Stimulated activated CD8-positive, alpha-beta memory T cell treated with anti-CD3 and anti-CD28 coated beads, Interleukin-12 subunit alpha, Interleukin-12 subunit beta, amount 100 ng/mL, for 24 hours (primary cell): ENCODE results near the gene SCAMP4.

Source experiments
- DNase-seq: peaks from one replicate; pipeline ENCODE4 v3.0.0-alpha.2; 2020; ENCODE audit errors: extremely low read depth

The SCAMP4 gene

DNA sequence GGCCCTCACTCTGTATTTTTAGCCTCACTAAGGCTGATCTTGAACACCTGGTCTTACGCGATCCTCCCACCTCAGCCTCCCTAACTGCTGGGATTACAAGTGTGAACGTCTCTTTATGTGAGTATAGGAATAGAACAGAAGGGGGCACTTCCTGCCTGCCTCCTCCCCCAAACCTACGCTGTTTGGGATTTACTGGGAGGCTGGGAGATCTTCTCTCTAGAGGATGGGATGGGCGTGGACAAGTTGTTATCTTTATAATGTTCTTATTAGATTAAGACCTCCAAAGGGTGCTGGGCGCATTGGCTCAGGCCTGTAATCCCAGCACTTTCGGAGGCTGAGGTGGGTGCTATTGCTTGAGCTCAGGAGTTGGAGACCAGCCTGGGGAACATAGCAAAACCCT, 32.9 kb downstream of the SCAMP4 start:
- no peak for DNase-seq

DNA sequence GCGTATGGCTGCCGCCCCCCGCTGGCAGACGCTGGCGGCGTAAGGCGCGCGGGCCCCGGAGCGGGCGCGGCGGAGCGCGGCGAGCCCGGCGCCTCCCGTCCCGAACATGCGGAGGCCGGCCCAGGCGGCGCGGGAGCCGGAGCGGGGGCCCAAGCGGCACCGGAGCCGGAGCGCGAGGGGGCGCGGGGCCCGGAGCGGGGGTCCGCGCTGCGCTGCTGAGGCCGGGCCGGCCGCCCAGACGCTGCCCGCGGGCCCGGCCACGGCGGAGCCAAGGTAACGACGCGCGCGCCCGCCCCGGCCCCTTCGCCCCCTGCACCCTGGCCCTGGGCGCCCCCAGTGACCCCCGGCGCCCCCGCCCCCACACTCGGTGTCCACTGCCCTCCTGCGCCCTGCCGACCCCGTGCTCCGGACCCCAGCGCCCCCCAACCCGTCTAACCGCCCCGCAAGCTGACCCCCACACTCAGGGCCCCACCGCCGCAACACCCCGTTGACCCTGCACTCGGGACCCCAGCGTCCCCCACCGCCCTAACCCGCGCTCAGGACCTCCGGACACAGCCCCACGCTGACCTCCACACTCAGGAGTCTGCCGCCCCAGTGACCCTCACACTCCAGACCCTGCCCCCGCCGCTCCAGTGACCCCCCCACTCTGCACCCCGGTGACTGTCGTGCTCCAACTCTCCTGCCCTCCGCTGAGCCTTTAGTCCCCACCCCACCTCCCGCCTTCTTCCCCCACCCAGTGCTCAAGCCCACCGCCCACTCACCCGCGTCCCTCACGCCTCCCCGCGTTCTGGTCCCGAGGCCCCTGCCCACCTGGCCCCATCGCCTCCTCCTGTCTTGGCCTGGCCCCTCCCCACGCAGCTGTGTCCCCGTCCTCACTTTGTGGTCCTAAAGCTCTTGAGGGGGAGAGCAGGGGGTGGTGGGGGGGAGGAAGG, 36.2 kb downstream of the SCAMP4 start, which contains the start of gene CSNK1G2:
CSNK1G2 (plus strand) TSS at position 27 of the 932 bp plus-strand sequence. CDS start 28,601 bp downstream, outside the sequence.
- DNase-seq = no peak

DNA sequence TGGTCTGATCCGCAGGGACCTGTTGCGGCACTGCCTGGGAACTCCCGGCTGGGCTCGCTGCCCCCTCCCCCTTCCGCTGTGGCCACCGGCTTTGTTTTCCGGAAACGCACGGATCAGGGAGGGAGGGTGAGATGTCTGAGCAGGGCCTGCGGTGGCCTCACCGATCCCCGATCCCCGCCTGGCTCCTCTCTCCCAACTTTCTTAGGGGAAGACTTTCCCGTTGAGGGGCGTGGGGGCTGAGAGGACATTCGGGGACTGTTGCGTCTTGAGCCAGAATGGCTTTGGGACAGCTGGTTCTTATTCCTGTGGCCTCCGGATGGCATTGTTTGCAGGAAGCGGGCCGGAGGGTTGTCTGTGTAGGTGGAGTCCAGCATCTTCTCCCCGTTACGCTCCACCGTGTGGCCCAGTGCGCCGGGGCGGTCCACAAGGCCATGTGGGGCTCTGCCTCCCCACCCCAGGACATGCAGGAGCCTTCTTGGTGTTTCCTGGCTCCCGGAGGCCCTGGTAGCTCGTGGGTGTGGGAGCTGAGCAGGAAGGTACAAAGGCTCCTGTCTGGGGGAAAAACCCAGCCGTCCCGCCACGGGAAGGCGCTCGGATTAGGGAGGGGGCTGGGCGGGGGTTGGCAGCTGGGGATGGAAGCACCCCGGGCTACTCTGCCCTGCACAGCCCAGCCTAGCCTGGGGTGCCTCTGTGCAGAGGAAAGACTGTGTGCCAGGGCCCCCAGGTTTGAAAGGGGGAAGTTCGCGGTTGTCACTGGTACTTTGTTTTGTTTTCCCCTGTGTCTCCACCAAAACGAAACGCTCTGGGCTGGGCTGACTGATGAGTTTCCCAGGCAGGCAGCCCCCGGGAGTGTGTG, 37.1 kb downstream of the SCAMP4 start:
- DNase-seq = peak; percentile 48

DNA sequence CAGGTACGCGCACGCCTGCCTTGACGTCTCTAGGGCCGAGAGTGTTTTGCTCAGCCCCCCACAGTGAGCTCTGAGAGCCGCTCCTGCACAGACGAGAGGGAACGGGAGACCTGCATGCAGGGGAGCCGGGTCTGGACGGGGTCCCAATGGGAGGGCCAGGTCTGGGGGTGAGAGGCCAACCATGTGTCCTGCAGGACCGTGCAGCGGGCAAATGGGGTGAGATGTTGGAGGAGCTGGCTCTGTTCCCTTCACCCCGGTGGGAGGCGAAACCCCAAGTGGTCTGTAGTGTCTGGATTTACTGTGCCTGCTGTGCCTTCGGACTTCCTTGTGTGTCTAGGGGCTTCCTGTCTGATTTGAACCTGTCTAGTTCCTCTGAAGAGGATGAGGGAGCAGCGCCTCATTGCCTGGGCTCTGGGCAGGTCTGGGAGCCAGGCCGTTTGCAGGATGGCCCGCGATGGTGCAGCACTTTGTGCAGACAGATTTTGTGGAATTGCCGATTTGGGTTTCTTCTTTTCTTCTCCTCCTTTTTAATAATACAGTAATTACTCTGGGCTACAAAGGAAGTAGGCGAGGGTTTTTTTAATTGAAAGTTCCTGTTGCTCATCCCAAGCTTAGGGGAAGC, 37.8 kb downstream of the SCAMP4 start:
- DNase-seq = no peak

DNA sequence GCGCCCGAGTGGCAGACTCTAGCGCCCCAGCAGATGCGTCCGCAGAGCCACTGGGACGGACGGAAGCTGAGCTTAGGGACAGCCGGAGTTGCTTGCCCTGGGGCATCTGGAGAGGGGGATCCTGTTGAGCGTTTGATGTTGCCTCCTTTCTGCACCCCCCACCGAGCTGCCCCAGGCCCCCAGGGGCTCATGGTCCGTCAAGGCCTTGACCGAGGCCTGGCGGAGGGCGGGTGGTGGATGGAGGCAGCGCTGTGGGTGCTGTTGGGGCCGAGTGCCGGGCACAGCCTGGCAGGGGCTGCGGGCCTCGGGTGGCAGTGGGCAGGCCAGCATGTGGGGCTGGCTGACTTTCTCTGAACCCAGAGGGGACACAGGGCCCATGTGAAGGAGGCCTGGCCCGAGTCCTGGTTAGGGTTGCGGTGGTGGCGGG, 38.5 kb downstream of the SCAMP4 start:
- no peak for DNase-seq

DNA sequence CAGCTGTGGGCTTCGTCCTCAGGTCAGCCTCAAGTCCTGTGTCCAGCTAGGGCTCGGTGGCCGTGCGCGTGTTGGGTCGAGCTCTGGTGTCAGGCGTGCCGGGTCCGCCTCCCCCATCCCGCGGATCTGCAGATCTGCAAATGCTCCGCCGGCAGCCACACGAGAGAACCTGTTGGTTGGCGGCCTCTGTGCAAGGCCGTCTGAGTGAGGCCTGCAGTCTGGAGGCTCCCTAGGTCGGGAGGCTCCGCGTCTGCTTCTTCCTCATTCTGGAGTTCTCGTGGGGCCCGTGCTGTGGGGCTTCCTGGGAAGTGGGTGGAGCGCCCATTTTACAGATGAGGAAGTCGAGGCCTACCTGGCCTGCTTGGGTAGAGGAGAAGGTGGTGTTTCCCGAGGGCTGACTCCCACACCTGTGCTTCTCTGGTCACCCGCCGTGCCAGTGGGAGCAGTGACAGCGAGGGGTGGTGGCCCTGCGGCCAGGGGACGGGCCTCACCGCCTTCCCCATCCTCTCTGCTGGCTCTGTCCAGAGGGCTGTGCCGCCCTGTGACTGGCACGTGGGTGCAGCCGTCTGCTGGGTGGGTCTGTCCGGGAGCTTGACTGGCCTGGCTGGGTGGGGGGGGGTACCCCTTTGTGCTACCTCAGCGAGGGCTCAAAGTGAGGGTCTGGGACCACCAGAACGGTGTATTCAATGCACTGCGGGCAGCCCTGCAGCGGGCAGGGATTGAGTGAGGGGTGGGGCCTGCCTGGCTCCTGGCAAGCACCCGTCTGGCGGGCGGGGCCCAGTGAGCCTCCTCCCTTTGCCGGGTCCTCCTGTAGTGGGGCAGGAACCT, 39.1 kb downstream of the SCAMP4 start:
- no peak for DNase-seq

DNA sequence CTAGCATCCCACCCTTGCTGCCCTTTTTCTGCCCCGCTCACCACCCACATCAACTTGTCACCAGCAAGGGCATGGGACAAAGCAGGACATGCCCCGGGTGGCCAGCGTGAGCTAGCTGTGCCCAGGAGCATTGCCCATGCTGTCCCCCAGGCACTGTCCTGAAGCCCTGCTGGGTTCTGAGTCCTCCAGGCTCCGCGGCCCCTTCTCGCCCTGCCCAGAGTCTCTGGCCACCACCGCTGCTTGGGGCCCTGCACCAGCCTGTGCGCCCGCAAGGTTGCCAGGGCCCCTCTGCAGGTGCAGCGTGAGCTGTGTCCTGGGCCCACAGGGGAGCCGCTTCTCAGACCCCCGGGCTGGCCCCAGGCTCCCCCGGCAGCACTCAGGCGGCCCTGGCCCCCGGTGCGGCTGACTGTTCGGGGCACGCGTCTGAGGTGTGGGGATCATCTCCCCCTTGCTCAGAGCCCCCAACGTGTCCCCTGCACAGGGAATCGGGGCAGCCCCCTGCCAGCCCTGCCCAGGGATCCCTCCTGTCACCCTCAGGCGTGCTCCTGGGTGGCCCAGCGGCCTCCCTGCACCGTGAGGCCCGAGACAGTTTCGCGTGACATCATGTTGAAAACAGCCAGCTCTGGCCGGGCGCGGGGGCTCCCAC, 39.8 kb downstream of the SCAMP4 start:
- no peak for DNase-seq

DNA sequence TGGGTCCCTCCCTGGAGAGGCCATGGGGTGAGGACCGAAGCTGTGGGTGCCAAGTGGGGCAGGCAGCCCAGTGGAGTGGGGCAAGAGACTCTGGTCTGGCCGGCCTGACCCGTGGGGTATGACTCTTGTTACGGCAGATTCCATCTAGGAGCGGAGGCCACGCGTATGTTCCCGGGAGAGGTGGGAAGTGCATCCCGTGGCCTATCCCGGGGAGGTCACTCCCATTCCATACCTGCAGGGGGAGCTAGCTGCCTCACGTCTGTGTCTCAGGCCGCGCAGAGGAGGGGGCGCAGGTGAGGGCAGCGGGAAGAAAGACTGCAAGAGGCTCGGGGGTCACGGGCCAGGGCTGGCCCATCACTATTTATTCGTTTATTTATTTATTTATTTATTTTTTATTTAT, 40.7 kb downstream of the SCAMP4 start:
- no peak for DNase-seq

DNA sequence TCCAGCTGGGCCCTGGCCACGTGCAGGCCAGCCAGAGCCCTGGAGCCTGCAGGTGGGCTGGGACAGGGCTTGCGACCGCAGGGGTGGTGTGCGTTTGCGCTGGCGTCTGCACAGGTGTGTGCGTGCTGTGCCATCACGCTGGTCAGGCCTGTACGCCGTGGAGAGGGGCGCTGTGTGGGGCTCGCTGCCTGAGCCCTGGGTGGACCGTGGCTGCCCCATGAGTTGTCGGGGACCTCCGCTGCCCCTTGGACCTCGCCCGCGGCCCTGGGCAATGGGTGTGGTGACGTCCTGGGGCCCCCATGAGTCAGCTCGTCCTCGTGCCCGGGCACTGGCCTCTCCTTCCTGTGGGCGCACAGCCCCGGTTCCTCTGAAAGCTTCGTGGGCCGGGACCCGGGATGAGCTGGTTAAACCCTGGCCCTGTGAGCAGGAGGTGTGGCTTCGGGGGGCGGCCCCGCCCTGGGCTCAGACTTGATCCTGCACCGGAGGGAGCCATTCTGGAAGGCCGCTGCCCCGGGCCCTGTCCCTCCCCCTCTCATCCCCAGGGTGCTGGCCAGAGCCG, 42.5 kb downstream of the SCAMP4 start:
- no peak for DNase-seq

DNA sequence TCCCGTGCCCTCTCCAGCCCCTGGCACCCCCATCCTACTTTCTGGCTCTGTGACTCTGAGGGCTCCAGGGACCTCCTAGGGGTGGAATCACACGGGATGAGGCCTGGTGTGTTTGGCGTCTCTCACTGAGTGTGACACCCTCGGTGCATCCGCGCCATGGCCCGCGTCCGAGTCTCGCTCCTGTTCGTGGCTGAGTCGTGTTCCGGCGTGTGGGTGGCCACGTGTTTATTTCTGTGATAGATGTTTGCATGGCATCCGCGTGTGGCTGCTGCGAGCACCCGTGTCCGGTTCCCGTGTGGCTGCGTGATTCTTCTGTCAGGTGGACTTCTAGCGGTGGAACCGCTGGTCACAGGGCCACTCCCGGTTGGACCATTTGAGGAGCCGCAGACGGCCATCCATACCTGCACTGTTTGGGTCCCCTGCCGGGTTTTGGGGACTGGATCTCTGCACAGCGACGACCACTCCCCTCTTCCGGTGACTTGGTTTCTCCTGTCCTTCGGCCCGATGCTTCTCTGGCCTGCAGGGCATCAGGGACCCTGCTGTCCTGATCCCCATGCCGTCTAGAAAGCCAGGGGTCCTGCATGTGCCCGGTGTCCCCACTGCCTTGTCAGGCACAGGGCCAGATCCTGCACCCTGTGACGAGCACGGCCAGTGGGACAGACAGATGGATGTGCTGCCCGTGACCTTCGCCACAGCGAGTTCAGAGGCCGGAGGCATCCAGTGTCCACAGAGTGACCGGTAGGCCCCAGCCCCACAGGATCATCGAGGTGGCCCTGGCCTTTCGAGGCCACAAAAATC, 44.3 kb downstream of the SCAMP4 start:
- DNase-seq = no peak

DNA sequence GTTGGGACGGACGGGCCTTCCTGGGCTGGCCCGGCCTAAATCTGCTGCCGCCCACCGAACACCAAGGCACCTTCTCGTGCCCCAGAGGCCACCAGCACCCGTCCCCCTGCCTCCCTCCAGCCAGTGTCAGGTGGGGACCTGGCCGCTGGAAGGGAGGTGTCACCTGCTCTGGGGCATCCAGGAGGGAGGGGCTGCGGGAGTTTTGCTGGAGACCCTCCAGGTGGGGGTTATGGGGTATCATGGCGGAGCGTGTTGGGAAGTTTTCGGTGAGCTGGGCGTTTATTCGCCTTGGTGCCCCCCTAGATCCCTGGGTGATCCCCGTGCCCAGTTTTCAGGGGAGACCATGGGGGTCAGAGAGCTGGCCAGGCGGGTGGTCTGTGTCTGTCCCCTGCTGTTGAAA, 45.4 kb downstream of the SCAMP4 start:
- DNase-seq = no peak

DNA sequence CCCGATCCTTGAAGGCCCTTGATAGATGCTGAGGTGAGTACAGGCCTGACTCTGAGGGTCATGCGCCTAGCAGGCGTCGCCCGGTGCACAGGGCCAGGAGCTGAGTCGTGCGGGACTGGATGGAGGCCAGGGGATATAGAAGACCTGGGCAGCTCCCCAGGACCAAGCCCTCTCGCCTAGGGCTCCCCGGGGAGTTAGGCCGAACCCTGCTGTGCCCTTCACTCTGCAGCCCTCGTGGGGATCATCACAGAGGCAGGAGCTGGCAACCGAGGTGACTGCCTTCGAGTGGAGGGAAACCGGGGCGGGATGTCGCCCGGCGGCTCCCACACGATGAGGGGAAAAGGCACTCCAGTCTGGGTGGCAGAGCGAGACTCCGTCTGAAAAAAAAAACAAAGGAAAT, 47.4 kb downstream of the SCAMP4 start:
- no peak for DNase-seq

DNA sequence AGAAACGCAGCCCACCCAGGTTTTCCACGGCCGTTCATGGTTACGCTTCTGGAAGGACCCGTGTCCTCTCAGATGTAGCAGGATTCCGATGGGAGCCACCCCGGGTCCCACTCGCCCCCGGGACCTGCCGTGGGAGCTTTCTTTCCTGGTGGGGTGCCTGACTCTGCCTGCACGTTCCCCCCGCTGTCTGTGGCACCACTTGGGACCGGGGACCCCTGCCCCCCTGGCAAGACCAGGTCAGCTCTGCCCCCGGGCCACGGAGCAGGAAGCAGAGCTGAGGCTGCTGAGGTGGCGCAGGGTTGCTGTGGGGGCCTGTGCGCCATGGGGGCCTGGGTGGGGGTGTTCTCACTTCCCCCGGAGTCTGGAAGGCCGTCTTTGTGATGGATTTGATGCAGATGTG, 47.8 kb downstream of the SCAMP4 start:
- no peak for DNase-seq

DNA sequence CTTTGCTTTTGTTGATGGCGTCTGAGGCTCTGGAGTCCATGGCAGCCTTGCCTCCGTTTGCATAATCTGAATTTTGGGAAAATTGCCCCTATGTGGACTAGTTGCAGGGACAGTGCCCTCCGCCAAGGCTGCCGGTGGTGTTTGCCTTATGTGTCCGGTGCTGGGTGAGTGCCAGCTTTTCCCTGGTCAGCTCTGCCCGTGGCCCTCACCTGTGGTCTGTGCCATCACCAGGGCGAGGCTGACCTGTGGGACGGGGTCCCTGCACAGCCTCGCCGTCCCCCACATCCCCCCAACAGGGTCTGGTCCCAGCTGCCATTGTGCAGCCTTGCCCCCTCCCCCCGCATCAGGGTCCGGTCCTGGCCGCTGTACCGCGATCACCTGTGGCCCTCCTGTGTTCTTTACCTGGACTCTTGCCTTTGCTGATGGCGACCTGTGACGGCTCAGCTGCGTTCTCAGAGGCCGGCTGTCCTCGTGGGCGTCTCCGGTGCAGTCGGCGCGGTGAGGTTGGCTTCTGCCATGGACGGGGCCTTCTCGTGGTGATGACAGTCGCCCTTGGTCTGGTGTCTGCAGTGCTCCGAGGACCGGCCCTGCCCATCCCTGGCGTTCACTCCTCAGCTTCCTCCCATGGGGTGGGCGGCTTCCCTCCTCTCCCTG, 48.4 kb downstream of the SCAMP4 start:
- DNase-seq = no peak

DNA sequence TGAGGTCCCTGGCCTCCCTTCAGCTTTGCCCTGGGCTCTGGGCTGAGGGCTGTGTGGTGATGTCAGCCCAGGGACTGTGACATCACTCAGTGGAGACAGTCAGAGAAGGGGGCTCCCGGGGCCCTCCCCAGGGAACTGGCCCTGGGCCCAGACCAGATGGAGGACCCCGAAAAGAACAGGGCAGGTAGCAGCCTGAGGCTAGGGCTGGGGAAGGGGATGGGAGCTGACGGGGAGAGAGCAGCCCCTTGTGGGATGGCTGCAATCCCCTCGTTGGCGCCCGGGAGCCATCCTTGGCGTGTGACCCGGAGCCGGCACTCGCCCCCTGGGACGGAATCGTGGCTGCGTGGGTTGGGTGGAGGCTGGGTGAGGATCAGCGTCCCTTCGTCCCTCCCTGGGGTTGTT, 49.3 kb downstream of the SCAMP4 start:
- DNase-seq = no peak

DNA sequence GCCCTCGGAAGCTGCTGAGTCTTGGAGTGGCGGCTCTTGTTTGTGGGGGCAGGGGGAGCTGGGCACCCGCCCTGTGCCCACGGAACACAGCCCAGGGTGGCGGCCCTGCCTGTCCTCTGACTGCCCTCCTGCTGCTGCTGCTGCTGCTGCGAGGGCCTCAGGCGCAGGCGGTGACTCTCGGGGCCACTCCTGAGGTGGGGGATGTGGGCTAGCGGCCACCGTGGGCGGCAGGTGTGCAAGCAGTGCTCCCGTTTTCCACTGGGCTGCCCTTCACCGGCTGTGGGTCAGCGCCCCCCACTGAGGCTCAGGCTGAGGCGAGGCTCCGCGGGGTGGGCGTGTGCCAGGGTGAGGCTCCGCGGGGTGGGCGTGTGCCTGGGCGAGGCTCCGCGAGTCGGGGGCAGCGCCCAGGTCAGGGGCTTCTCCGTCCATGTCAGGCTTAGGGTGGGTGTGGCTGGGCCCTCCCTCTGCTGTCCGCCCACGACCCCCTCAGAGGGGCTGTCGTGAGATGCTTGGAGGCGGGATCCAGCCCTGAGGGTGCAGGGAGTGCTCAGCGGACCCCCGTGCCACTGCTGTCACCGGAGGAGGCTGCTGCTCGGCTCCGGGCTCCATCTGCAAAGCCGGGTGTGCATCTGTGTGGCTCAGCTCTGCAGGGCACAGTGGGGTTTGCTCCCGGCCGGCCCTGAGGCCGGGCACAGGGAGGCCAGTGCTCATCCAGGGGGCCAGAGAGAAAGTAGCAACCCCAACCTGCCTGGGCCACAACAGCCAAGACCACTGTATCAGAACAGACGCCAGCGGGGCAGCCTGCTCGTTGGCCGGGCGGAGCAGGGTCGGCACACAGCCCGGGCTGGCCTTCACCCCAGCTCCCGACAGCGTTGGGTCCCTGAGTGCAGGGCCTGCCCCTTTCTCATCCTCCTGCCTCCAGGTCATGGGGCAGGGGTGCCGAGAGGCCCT, 50.2 kb downstream of the SCAMP4 start:
- no peak for DNase-seq

DNA sequence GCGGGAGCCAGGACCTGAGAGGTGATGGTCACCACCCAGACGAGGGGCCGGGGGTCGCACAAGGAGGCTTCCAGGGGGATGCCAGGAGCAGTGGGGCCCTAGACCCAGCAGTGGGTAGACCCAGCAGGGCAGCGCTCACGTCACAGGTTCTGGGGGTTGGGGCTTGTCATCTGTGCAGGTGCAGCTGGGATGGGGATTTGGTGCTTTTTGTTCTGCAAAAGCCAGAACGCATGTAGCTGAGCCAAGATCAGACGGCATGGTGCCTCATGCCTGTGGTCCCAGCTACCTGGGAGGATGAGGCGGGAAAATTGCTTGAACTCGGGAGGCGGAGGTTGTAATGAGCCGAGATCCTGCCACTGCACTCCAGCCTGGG, 50.9 kb downstream of the SCAMP4 start:
- no peak for DNase-seq

DNA sequence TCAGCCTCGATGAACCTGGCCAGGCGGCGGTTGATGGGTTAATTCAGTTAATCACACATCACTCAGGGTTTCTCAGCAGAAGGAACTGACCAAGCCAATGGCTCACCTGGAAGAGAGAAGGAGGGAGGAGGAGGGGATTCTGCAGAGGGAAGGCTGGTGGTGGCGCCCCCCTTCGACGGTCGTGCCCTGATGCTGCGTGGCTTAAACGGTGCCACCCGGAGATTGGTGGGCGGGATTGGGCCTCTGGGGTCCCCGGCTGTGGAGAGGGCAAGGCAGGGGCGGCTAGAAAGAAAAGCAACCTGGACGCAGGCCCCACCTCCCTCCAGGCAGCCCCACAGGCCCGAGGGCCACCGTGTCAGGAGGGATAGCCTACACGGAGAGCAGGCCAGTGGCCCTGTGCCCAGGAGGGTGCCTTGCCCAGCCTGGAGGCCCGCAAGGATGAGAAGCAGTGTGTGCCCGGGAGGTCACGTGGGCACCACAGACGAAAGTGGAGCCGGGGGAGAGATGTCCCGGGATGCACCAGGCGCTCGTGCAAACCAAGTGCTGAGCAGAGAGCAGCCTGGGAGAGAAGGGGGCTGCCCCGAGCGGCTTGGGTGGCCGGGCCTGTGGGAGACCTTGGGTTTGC, 51.8 kb downstream of the SCAMP4 start:
- no peak for DNase-seq
